IMR-90 (cell line): ENCODE data around the gene CDS1.

Source experiments
- BHLHE40 ChIP-seq: fragments of 150-350 bp; IDR thresholded peaks from 2 replicates; pipeline ENCODE4 v1.6.1; 2016; ENCODE audit warnings: mild to moderate bottlenecking, low read depth, low read length
- CEBPB ChIP-seq: IDR thresholded peaks from 2 replicates; pipeline ENCODE4 v1.6.1; 2012; ENCODE audit warnings: low read depth, low read length, improper control_type of control experiment
- CTCF ChIP-seq: conservative IDR thresholded peaks from 2 replicates; pipeline ENCODE4 v1.5.1; 2012; ENCODE audit warnings: mild to moderate bottlenecking, low read depth, low read length, improper control_type of control experiment
- MXI1 ChIP-seq: IDR thresholded peaks from 2 replicates; pipeline ENCODE4 v1.6.1; 2012; ENCODE audit warnings: low read depth, mild to moderate bottlenecking, low read length, moderate library complexity, borderline replicate concordance
- POLR2A ChIP-seq: IDR thresholded peaks from 2 replicates; pipeline ENCODE4 v1.6.1; 2012; ENCODE audit warnings: mild to moderate bottlenecking, low read depth, low read length
- RAD21 ChIP-seq: IDR thresholded peaks from 2 replicates; pipeline ENCODE4 v1.6.1; 2012; ENCODE audit warnings: low read length, improper control_type of control experiment
- RFX5 ChIP-seq: IDR thresholded peaks from 2 replicates; pipeline ENCODE4 v1.8.0; 2012; ENCODE audit warnings: low read depth, mild to moderate bottlenecking, low read length, moderate library complexity
- USF2 ChIP-seq: fragments of 150-350 bp; IDR thresholded peaks from 2 replicates; pipeline ENCODE4 v1.6.1; 2017; ENCODE audit warnings: mild to moderate bottlenecking, antibody characterized with exemption, low read length, low read depth

- TF ChIP-seq CTCF (no peak), POLR2A (no peak), CEBPB (no peak), USF2 (no peak), RFX5 (no peak), RAD21 (no peak), BHLHE40 (no peak), MXI1 (no peak)
Measured at GRCh38 chr4:84672177-84672576, 89.2 kb downstream of the CDS1 start.
